H1 (cell line): ENCODE results near the gene MRPS9. TPM values are rescaled to one million over a fixed set of nuclear protein-coding genes. Genes with fewer than 3 reads are reported as not detected.

Experiments used
- CTCF ChIA-PET: fragments of 300-600 bp; sonication (Branson Sonifier 250); formaldehyde crosslinking; loops from one replicate; lab custom pipeline; 2021; ENCODE audit not compliant: partially characterized antibody; lab: Charles Lee
- POLR2A ChIA-PET: fragments of 300-600 bp; sonication (Branson Sonifier 250); formaldehyde crosslinking; loops from one replicate; lab custom pipeline; 2021; ENCODE audit warnings: inconsistent platforms; ENCODE audit not compliant: partially characterized antibody; lab: Charles Lee
- DNase-seq, 2 experiments: peaks; one replicate each; pipeline versions ENCODE4 v3.0.0 to v3.0.0-alpha.2; 2010 to 2022; ENCODE audit warnings: low spot score in 2 of 2, low read depth in 1 of 2, mixed read lengths in 1 of 2
- FAIRE-seq: peaks from 2 replicates; lab custom pipeline; 2011; peaks lifted over from hg19 to GRCh38; lab: Jason Lieb, UNC
- H2AFZ ChIP-seq: 2 replicates; pipeline ENCODE4 v1.8.1; 2012; ENCODE audit warnings: low read length, inconsistent platforms
- H2AK5ac ChIP-seq: 2 replicates; pipeline ENCODE4 v1.6.1; 2013; ENCODE audit warnings: low read depth, low read length
- H2BK120ac ChIP-seq: replicated peaks from 2 replicates; pipeline ENCODE3; 2013; ENCODE audit warnings: low read depth, low read length, inconsistent platforms
- H2BK12ac ChIP-seq: 2 replicates; pipeline ENCODE4 v1.6.1; 2013; ENCODE audit warnings: low read depth, low read length
- H2BK15ac ChIP-seq: 2 replicates; pipeline ENCODE4 v1.6.1; 2013; ENCODE audit warnings: low read length
- H2BK20ac ChIP-seq: 2 replicates; pipeline ENCODE4 v1.6.1; 2013; ENCODE audit warnings: low read length
- H2BK5ac ChIP-seq: 2 replicates; pipeline ENCODE4 v1.6.1; 2013; ENCODE audit warnings: low read depth, low read length
- H3K14ac ChIP-seq: 2 replicates; pipeline ENCODE4 v1.6.1; 2013; ENCODE audit warnings: inconsistent platforms; ENCODE audit not compliant: insufficient read length
- H3K18ac ChIP-seq: 2 replicates; pipeline ENCODE4 v1.6.1; 2013; ENCODE audit warnings: low read length; ENCODE audit errors: extremely low read depth
- H3K23ac ChIP-seq: 2 replicates; pipeline ENCODE4 v1.6.1; 2013; ENCODE audit warnings: inconsistent platforms; ENCODE audit not compliant: insufficient read length
- H3K23me2 ChIP-seq: 2 replicates; pipeline ENCODE4 v1.6.1; 2013; ENCODE audit warnings: low read depth, low read length
- H3K27ac ChIP-seq: 2 replicates; pipeline ENCODE4 v1.6.1; 2011; ENCODE audit warnings: low read depth, low read length, inconsistent platforms
- H3K27me3 ChIP-seq, 4 experiments: replicated peaks in 1 of 4; 1 replicate in 1 of 4; 2 replicates in 3 of 4; pipeline versions ENCODE4 v1.6.1 to v1.8.1; 2011 to 2013; ENCODE audit warnings: low read length in 3 of 4, mild to moderate bottlenecking in 3 of 4, inconsistent platforms in 2 of 4, mixed read lengths in 2 of 4, moderate library complexity in 1 of 4; ENCODE audit not compliant: control insufficient read depth in 3 of 4, insufficient read depth in 3 of 4; ENCODE audit errors: extremely low read depth in 1 of 4
- H3K36me3 ChIP-seq, 4 experiments: 2 replicates each; pipeline versions ENCODE4 v1.6.1 to v1.8.1; 2011 to 2013; ENCODE audit warnings: mild to moderate bottlenecking in 4 of 4, low read length in 3 of 4, moderate library complexity in 2 of 4, control low read depth in 1 of 4, inconsistent platforms in 1 of 4; ENCODE audit not compliant: insufficient read depth in 4 of 4, control insufficient read depth in 2 of 4
- H3K4ac ChIP-seq: replicated peaks from 2 replicates; pipeline ENCODE3; 2013; ENCODE audit warnings: low read length, low read depth, mixed read lengths, inconsistent platforms; ENCODE audit not compliant: insufficient read length
- H3K4me1 ChIP-seq, 4 experiments: replicated peaks in 1 of 4; 1 replicate in 1 of 4; 2 replicates in 3 of 4; pipeline versions ENCODE4 v1.6.1 to v1.8.1; 2011 to 2013; ENCODE audit warnings: low read length in 3 of 4, inconsistent platforms in 2 of 4, mixed read lengths in 1 of 4; ENCODE audit not compliant: insufficient read depth in 4 of 4, control insufficient read depth in 3 of 4
- H3K4me2 ChIP-seq, 2 experiments: 2 replicates each; pipeline versions ENCODE4 v1.6.1 to v1.8.1; 2011 to 2013; ENCODE audit warnings: low read depth in 2 of 2, low read length in 2 of 2, control low read depth in 1 of 2, inconsistent platforms in 1 of 2, mild to moderate bottlenecking in 1 of 2; ENCODE audit not compliant: insufficient read depth in 1 of 2
- H3K4me3 ChIP-seq, 4 experiments: fragments of 200-600, 300-600 bp in 1 of 4; sonication (generic), shearing (Covaris generic), sonication (Bioruptor Twin) in 1 of 4; 2 replicates each; pipeline versions ENCODE4 v1.5.1 to v1.8.1; 2011 to 2016; ENCODE audit warnings: low read length in 4 of 4, low read depth in 3 of 4, control low read depth in 2 of 4, inconsistent platforms in 2 of 4, mild to moderate bottlenecking in 2 of 4, mixed read lengths in 1 of 4, moderate library complexity in 1 of 4; ENCODE audit not compliant: insufficient read depth in 2 of 4; ENCODE audit errors: extremely low read depth in 1 of 4
- H3K56ac ChIP-seq: replicated peaks from 2 replicates; pipeline ENCODE3; 2013; ENCODE audit warnings: low read depth, mild to moderate bottlenecking, mixed read lengths, low read length, inconsistent platforms; ENCODE audit not compliant: insufficient read length
- H3K79me1 ChIP-seq: 2 replicates; pipeline ENCODE4 v1.6.1; 2013; ENCODE audit warnings: low read depth, low read length, control low read depth
- H3K79me2 ChIP-seq, 2 experiments: 2 replicates each; pipeline versions ENCODE4 v1.6.1 to v1.8.1; 2012 to 2013; ENCODE audit warnings: low read length in 2 of 2, mild to moderate bottlenecking in 2 of 2, inconsistent platforms in 1 of 2; ENCODE audit not compliant: insufficient read depth in 2 of 2, control insufficient read depth in 1 of 2
- H3K9ac ChIP-seq, 4 experiments: replicated peaks in 1 of 4; 1 replicate in 1 of 4; 2 replicates in 3 of 4; pipeline versions ENCODE4 v1.6.1 to v1.8.1; 2011 to 2013; ENCODE audit warnings: low read depth in 3 of 4, low read length in 3 of 4, control low read depth in 2 of 4, mild to moderate bottlenecking in 2 of 4, moderate library complexity in 2 of 4, inconsistent platforms in 1 of 4; ENCODE audit errors: extremely low read depth in 1 of 4
- H3K9me3 ChIP-seq, 2 experiments: 2 replicates each; pipeline versions ENCODE4 v1.6.1 to v1.8.1; 2012 to 2013; ENCODE audit warnings: mild to moderate bottlenecking in 2 of 2, moderate library complexity in 2 of 2, control low read depth in 1 of 2, inconsistent platforms in 1 of 2, low read depth in 1 of 2, low read length in 1 of 2, mixed read lengths in 1 of 2; ENCODE audit not compliant: insufficient read depth in 2 of 2
- H4K20me1 ChIP-seq, 2 experiments: replicated peaks in 1 of 2; 2 replicates each; pipeline versions ENCODE3 to v1.8.1; 2011 to 2013; ENCODE audit warnings: inconsistent platforms in 2 of 2, low read length in 2 of 2, mild to moderate bottlenecking in 1 of 2; ENCODE audit not compliant: insufficient read depth in 2 of 2, control insufficient read depth in 1 of 2
- H4K5ac ChIP-seq: 2 replicates; pipeline ENCODE4 v1.6.1; 2013; ENCODE audit warnings: low read length, low read depth, mixed read lengths, inconsistent platforms; ENCODE audit not compliant: insufficient read length
- H4K8ac ChIP-seq: 2 replicates; pipeline ENCODE4 v1.8.0; 2013; ENCODE audit warnings: mild to moderate bottlenecking, moderate library complexity, low read length, inconsistent platforms; ENCODE audit not compliant: insufficient read depth; ENCODE audit errors: extremely low read depth
- H4K91ac ChIP-seq: replicated peaks from 2 replicates; pipeline ENCODE3; 2013; ENCODE audit warnings: low read length, mixed read lengths, inconsistent platforms; ENCODE audit not compliant: insufficient read length
- EP300 ChIP-seq, 2 experiments: IDR thresholded peaks; 1 replicate in 1 of 2; 2 replicates in 1 of 2; pipeline ENCODE4 v1.6.1; 2011 to 2012; ENCODE audit warnings: low read depth in 2 of 2, low read length in 2 of 2, mild to moderate bottlenecking in 2 of 2, borderline replicate concordance in 1 of 2, inconsistent platforms in 1 of 2, moderate library complexity in 1 of 2
- MAX ChIP-seq: IDR thresholded peaks from 2 replicates; pipeline ENCODE4 v1.6.1; 2012; ENCODE audit warnings: inconsistent platforms
- YY1 ChIP-seq: IDR thresholded peaks from 2 replicates; pipeline ENCODE4 v1.6.1; 2011; ENCODE audit warnings: low read depth, mild to moderate bottlenecking, low read length
- WGBS, 2 experiments: shearing (Covaris generic) in 1 of 2; methylation state at CpG; one replicate each; pipeline versions ENCODE4 v1.1.6 to v1.1.7; 2013 to 2015; ENCODE audit warnings: low lambda C conversion rate in 2 of 2, mixed read lengths in 2 of 2, inconsistent platforms in 1 of 2, low coverage in 1 of 2, missing lambda C conversion rate in 1 of 2; ENCODE audit not compliant: insufficient replicate concordance in 2 of 2, insufficient coverage in 1 of 2, insufficient read length in 1 of 2; ENCODE audit errors: extremely low coverage in 1 of 2, missing lambda C conversion rate in 1 of 2; 5-methylcytosine and 5-hydroxymethylcytosine counted together
- polyA plus RNA-seq, 7 experiments: library from polyadenylated mRNA; depleted of rRNA in 3 of 7; stranded (reverse) in 5 of 7; unstranded in 2 of 7; fragments of >200 nt in 5 of 7; fragments of 200-250 nt in 2 of 7; gene quantifications; 1 replicate in 5 of 7; 2 replicates in 1 of 7; 4 replicates in 1 of 7; pipeline versions ENCODE4 v1.2.1 to v1.2.3, GENCODE V29; 2011 to 2013; ENCODE audit warnings: missing spikeins in 2 of 7, mixed read lengths in 2 of 7
- total RNA-seq: library from RNA; stranded (reverse); fragmentation: NEBNext Ultra II Directional; extraction: Animal tissue kit (Norgen Biotek cat#: 25700); gene quantifications from 2 replicates; pipeline ENCODE4 v1.2.1, GENCODE V29; 2021

The MRPS9 gene
- total and polyA plus RNA-seq, 2 of the 8 experiments (the other 6 are each of a cell fraction or from before 2014, with no cell fraction given) = 36.2 to 71.0 TPM

GRCh38 chr2:105042189-105042588 lies 4.3 kb downstream of the MRPS9 start:
- H3K23ac ChIP-seq = no peak overlapping the region
- TF ChIP-seq MAX (peak; percentile 38; the same call in 1 of the 2 replicates), YY1 (peak; percentile 82), EP300 (IDR thresholded peaks at IDR 0.05; ENCODE audit: borderline replicate concordance in 1 of 2, low read depth in 2 of 2, low read length in 2 of 2) (no peak)
- no peak overlapping the region for H3K4ac ChIP-seq
- ChIA-PET CTCF (interaction anchor here (1.6 to 1.8 kb wide), 2 partner anchors 8 to 11 kb away, joined by 3 to 5 read pairs; no protein-coding TSS in a partner anchor), POLR2A (no interaction called here)
- peaks cover 7% of the 10 kb centered on the region for H3K23me2 ChIP-seq
- H3K18ac ChIP-seq = no peak overlapping the region
- no peak overlapping the region for H4K91ac ChIP-seq
- H3K9ac ChIP-seq = no peak overlapping the region
- peak overlapping the region; percentile 57; the same call in 1 of the 2 replicates for H4K8ac ChIP-seq
- H2BK15ac ChIP-seq = no peak overlapping the region
- H3K4me1 ChIP-seq = peaks cover 2 to 7% (median 4%) of the 10 kb centered on the region in 4 experiments; a peak in 6 of 7 replicates
- H2AK5ac ChIP-seq = no peak overlapping the region; the same call in 1 of the 2 replicates
- DNase-seq (no peak), FAIRE-seq (no peak)
- H3K79me2 ChIP-seq = peaks cover 0 to 59% of the 10 kb centered on the region in 2 experiments; a peak in 3 of 4 replicates
- H3K9me3 ChIP-seq = no peaks in the 10 kb centered on the region
- no peak overlapping the region for H2BK120ac ChIP-seq
- H3K36me3 ChIP-seq = no peaks in the 10 kb centered on the region; a peak in 3 of 8 replicates
- H2AFZ ChIP-seq = no peak overlapping the region
- no peak overlapping the region for H3K4me3 ChIP-seq
- H2BK20ac ChIP-seq = no peak overlapping the region
- no peak overlapping the region for H3K56ac ChIP-seq
- H4K20me1 ChIP-seq = peaks cover 0 to 1% of the 10 kb centered on the region in 2 experiments
- peaks cover 5% of the 10 kb centered on the region; the same call in 1 of the 2 replicates for H3K79me1 ChIP-seq
- H3K4me2 ChIP-seq = no peak overlapping the region
- H2BK5ac ChIP-seq = no peak overlapping the region
- WGBS, 2 experiments = 93% methylated on average over 2 of the region's 2 CpGs; no CpG with 5 or more reads in 1 of the 2 experiments
- H3K14ac ChIP-seq = no peak overlapping the region
- no peaks in the 10 kb centered on the region for H3K27me3 ChIP-seq
- H2BK12ac ChIP-seq = no peak overlapping the region
- 0 out of 2 replicates have a peak overlapping the region, but pooled peaks have one; percentile 16 for H3K27ac ChIP-seq
- no peak overlapping the region for H4K5ac ChIP-seq
